Measurements from ENCODE around the gene ADAMTS17.

ADAMTS17 gene

GRCh38 chr15:100318880-100319279 lies 22.9 kb downstream of the ADAMTS17 start:
- Mint-ChIP-seq H3K36me3 (ENCODE audit: insufficient read depth) (peaks cover 2% of the 10 kb centered on the region), H3K9me3 (no peaks in the 10 kb centered on the region), H3K27me3 (no peaks in the 10 kb centered on the region), H3K4me3 (no peak overlapping the region), H3K27ac (ENCODE audit: low read depth) (no peak overlapping the region), H3K4me1 (no peaks in the 10 kb centered on the region)
- DNase-seq (ENCODE audit: low spot score in 2 of 2) (no peak), ATAC-seq (replicated peaks; ENCODE audit: extremely low read depth, poor library complexity, severe bottlenecking) (no peak)

- no peaks in the 10 kb centered on the region for H3K4me1 Mint-ChIP-seq
- H3K4me3 Mint-ChIP-seq: no peak overlapping the region
- no peaks in the 10 kb centered on the region for H3K9me3 Mint-ChIP-seq
- H3K27ac Mint-ChIP-seq (ENCODE audit: low read depth): no peak overlapping the region
- no peaks in the 10 kb centered on the region for H3K27me3 Mint-ChIP-seq
- ATAC-seq (replicated peaks; ENCODE audit: extremely low read depth, poor library complexity, severe bottlenecking) (no peak), DNase-seq (ENCODE audit: low spot score in 2 of 2) (peak in 1 of 2 donors; percentile 3)
- peaks cover 2% of the 10 kb centered on the region for H3K36me3 Mint-ChIP-seq (ENCODE audit: insufficient read depth)
Measured at GRCh38 chr15:100314809-100315400, 26.9 kb downstream of the ADAMTS17 start.

GRCh38 chr15:100311833-100312476 lies 29.8 kb downstream of the ADAMTS17 start:
- H3K27ac Mint-ChIP-seq (ENCODE audit: low read depth): no peak overlapping the region

DNA sequence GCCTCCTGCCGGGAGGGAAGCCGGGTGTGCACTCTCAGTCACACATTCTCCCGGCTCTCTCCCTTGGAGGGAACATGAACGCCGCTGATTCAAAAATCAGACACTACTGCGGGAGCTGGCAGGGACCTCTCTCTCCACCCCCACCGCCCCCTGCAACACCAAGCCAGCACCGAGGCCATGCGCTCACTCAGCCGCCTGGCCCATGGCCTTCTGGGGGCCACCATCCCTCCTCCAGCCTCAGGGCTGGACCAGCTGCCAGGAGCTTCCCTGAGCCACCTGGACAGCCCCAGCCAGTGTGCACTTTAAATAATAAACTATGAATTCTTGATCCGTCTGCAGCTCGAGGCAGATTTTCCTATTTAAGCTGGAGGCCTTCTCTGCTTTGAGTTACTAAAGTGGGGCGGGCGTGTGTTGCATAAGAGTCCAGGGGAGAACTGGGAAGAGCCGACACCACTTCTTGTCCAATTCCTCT lies 30.6 kb downstream of the ADAMTS17 start:
- Mint-ChIP-seq H3K27ac (ENCODE audit: low read depth) (no peak overlapping the region), H3K4me3 (no peak overlapping the region), H3K27me3 (no peaks in the 10 kb centered on the region), H3K36me3 (ENCODE audit: insufficient read depth) (peaks cover 2% of the 10 kb centered on the region), H3K9me3 (no peaks in the 10 kb centered on the region), H3K4me1 (no peaks in the 10 kb centered on the region)
- ATAC-seq (replicated peaks; ENCODE audit: extremely low read depth, poor library complexity, severe bottlenecking) (no peak), DNase-seq (ENCODE audit: low spot score in 2 of 2) (no peak)

More at GRCh38 chr15:100311833-100312476, 29.8 kb downstream of the ADAMTS17 start:
- H3K9me3 Mint-ChIP-seq: no peaks in the 10 kb centered on the region
- no peak overlapping the region for H3K4me3 Mint-ChIP-seq
- no peaks in the 10 kb centered on the region for H3K27me3 Mint-ChIP-seq
- DNase-seq (ENCODE audit: low spot score in 2 of 2) (no peak), ATAC-seq (replicated peaks; ENCODE audit: extremely low read depth, poor library complexity, severe bottlenecking) (no peak)
- H3K36me3 Mint-ChIP-seq (ENCODE audit: insufficient read depth): peaks cover 2% of the 10 kb centered on the region
- no peaks in the 10 kb centered on the region for H3K4me1 Mint-ChIP-seq

DNA sequence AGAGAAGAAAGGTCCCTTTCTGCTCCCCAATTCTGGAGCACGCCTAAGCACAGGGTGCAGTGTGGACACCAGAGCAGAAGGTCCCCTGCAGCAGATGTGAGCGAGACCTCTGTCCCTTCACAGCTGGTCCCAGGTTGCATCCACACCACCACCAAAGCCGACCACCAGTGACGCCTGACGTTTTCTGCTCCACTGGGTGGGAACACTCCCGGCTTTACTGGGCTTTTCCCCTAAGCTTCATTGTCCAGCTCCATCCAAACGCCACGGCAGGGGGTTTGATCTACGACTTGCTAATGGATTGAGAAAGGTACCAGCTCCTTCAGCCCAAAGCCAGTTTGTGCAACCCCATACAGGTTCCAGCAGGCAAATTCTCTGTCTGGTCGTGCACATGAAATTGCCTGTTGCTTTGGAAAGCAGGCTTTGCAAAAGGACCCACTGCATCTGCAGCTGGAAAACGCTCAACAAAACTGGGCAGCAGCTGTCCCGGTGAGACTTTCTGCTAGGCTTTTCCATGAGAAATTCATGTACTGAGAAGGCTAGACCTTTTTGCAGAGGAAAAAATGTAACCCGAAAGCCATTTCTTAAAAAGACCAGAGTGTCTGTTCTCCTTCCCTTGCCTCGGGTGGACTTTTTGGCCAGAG lies 31.1 kb downstream of the ADAMTS17 start:
- DNase-seq (ENCODE audit: low spot score in 2 of 2) (no peak), ATAC-seq (replicated peaks; ENCODE audit: extremely low read depth, poor library complexity, severe bottlenecking) (no peak)
- Mint-ChIP-seq H3K4me3 (no peak overlapping the region), H3K9me3 (no peaks in the 10 kb centered on the region), H3K36me3 (ENCODE audit: insufficient read depth) (peaks cover 2% of the 10 kb centered on the region), H3K4me1 (no peaks in the 10 kb centered on the region), H3K27me3 (no peaks in the 10 kb centered on the region), H3K27ac (ENCODE audit: low read depth) (no peak overlapping the region)

DNA sequence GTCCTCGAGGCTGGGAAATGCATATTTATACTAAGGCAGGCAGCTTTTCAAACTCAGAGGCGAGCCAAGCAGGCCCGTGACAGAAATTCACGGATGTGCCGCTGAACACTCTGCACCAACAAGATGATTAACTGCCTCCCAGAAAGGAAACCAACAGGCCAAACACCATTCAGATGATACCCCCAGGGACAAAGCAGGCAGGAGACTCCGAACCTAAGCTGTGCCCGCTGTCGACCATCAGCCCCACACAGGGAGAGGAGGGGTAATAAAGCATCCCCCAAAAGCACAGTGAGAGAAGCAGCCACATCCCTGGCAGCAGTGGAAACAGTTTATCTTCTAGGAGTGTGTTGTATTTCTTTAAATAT lies 31.8 kb downstream of the ADAMTS17 start:
- H3K4me3 Mint-ChIP-seq: no peak overlapping the region
- peaks cover 2% of the 10 kb centered on the region for H3K36me3 Mint-ChIP-seq (ENCODE audit: insufficient read depth)
- DNase-seq (ENCODE audit: low spot score in 2 of 2) (no peak), ATAC-seq (replicated peaks; ENCODE audit: extremely low read depth, poor library complexity, severe bottlenecking) (no peak)
- H3K27ac Mint-ChIP-seq (ENCODE audit: low read depth): no peak overlapping the region
- H3K9me3 Mint-ChIP-seq: no peaks in the 10 kb centered on the region
- no peaks in the 10 kb centered on the region for H3K27me3 Mint-ChIP-seq
- H3K4me1 Mint-ChIP-seq: no peaks in the 10 kb centered on the region

GRCh38 chr15:100309109-100310040 lies 32.4 kb downstream of the ADAMTS17 start:
- H3K4me1 Mint-ChIP-seq: no peaks in the 10 kb centered on the region
- no peak overlapping the region for H3K27ac Mint-ChIP-seq (ENCODE audit: low read depth)

DNA sequence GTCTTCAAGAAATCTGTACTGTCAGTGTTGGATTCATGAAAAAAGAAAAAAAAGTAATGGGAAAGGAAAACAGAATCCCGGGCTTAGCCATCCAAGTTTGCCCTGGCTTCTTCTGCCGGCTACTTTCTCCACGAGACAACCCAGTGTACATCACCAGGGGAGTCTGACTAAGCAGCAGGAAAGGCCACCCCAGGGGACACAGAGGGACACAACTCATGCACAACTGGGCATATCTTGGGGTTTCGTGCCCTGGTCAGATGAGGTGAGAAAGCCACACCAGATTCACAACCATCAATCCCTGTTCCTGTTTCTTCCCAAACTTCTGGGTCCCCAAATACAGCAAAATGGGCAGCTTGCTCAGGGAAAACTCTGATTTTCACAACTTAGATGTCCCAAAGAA lies 33.2 kb downstream of the ADAMTS17 start:
- no peak for ATAC-seq (replicated peaks; ENCODE audit: extremely low read depth, poor library complexity, severe bottlenecking)
- Mint-ChIP-seq H3K9me3 (no peaks in the 10 kb centered on the region), H3K4me1 (no peaks in the 10 kb centered on the region), H3K4me3 (no peak overlapping the region), H3K27ac (ENCODE audit: low read depth) (no peak overlapping the region), H3K27me3 (no peaks in the 10 kb centered on the region), H3K36me3 (ENCODE audit: insufficient read depth) (peaks cover 2% of the 10 kb centered on the region)
- DNase-seq (ENCODE audit: low spot score in 2 of 2): no peak

More at GRCh38 chr15:100309109-100310040, 32.4 kb downstream of the ADAMTS17 start:
- H3K4me3 Mint-ChIP-seq: no peak overlapping the region
- no peak for DNase-seq (ENCODE audit: low spot score in 2 of 2)
- H3K9me3 Mint-ChIP-seq: no peaks in the 10 kb centered on the region
- no peak for ATAC-seq (replicated peaks; ENCODE audit: extremely low read depth, poor library complexity, severe bottlenecking)
- peaks cover 2% of the 10 kb centered on the region for H3K36me3 Mint-ChIP-seq (ENCODE audit: insufficient read depth)
- no peaks in the 10 kb centered on the region for H3K27me3 Mint-ChIP-seq

DNA sequence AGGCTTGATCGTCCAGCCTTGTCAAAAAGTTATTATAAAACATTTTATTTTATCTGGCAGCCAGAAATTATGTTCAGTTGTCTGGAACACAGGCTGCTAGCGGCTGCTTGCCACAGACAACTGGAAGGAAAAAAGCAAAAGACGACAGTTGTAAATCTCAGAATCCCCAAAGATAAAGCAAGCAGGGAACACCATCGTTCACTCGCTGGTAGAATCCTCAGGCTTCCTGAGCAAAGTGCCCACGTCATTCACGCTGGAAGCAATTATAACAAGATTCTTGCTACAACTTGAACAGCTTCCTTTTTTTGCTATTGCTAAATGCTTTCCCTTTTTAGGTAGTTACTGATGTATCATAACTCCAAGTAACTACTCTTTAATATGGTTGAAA lies 33.6 kb downstream of the ADAMTS17 start:
- DNase-seq (ENCODE audit: low spot score in 2 of 2) (no peak), ATAC-seq (replicated peaks; ENCODE audit: extremely low read depth, poor library complexity, severe bottlenecking) (no peak)
- Mint-ChIP-seq H3K4me3 (no peak overlapping the region), H3K27me3 (no peaks in the 10 kb centered on the region), H3K4me1 (no peaks in the 10 kb centered on the region), H3K36me3 (ENCODE audit: insufficient read depth) (peaks cover 2% of the 10 kb centered on the region), H3K27ac (ENCODE audit: low read depth) (no peak overlapping the region), H3K9me3 (no peaks in the 10 kb centered on the region)

DNA sequence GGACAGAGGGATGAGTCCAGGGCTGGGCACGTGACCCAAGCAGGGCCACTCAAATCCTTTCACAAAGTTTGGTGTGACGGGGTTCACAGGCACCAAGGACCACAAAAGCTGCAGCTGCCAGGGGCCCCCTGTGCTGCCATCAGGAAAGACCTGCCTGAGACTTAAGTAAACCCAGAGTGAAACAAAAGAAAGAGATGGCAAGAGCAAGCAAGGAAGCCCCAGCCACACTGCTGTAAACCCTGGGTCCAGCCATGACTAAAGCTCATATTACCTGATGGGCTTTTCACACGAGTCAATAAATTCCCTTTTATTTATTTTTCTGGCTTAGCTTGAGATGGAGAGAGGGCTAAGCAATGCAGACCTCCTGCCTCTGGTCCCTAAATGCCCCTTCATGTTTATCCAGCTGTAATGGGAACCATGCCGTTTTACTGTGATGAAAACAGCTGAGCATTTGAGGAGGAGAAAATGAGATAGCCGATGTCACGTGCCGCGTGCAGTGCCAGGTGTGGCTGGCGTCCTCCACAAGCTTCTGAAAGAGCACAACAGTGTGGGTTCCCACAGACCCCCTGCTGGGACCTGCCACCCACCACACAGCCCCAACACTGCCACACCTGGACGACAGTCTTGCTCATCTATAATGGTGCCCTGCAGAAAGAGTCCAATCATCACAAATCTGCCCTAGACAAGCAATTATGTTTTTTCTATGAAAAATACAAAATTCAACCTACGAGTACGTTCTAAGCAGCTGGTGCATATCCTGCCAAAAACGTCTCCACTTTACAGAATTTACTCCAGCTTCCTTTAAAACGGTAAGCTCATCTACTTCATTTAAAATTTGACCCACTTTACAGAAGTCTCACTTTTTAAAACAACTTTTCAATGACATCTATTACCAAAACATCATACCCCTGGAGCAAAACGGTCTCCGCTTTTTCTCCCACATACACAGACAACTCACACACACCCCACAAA lies 34.2 kb downstream of the ADAMTS17 start:
- Mint-ChIP-seq H3K4me1 (no peaks in the 10 kb centered on the region), H3K27ac (ENCODE audit: low read depth) (no peak overlapping the region), H3K36me3 (ENCODE audit: insufficient read depth) (peaks cover 2% of the 10 kb centered on the region), H3K9me3 (no peaks in the 10 kb centered on the region), H3K27me3 (no peaks in the 10 kb centered on the region), H3K4me3 (no peak overlapping the region)
- ATAC-seq (replicated peaks; ENCODE audit: extremely low read depth, poor library complexity, severe bottlenecking) (no peak), DNase-seq (ENCODE audit: low spot score in 2 of 2) (no peak)

DNA sequence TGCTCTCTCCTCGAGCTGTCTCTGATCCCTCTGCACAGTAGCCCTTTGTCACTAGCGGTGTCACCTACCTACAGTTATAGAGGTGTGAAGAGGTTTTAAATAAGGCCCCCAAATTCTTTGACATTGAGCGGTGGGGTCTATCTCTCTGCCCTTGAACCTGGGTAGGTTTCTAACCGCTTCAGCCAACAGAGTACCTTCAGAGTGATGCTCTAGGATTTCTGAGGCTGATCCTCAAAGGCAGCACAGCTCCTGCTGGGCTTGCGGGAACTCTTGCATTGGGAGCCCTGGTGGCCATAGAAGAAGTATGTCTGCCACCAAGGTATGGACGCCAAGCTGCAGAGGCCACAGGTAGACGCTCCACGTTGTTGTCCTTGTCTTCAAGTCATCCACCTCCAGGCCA lies 35.7 kb downstream of the ADAMTS17 start:
- no peaks in the 10 kb centered on the region for H3K36me3 Mint-ChIP-seq (ENCODE audit: insufficient read depth)
- no peaks in the 10 kb centered on the region for H3K9me3 Mint-ChIP-seq
- ATAC-seq (replicated peaks; ENCODE audit: extremely low read depth, poor library complexity, severe bottlenecking) (no peak), DNase-seq (ENCODE audit: low spot score in 2 of 2) (no peak)
- no peak overlapping the region for H3K4me3 Mint-ChIP-seq
- H3K4me1 Mint-ChIP-seq: no peaks in the 10 kb centered on the region
- no peak overlapping the region for H3K27ac Mint-ChIP-seq (ENCODE audit: low read depth)
- H3K27me3 Mint-ChIP-seq: no peaks in the 10 kb centered on the region
